Hepatocyte (in vitro differentiated cells): ENCODE results near the gene ADGRE3. TPM values are rescaled to one million over a fixed set of nuclear protein-coding genes. Genes with fewer than 3 reads are reported as not detected.

Source experiments
- DNase-seq: peaks from one replicate; pipeline ENCODE4 v3.0.0-alpha.2; 2016; ENCODE audit warnings: low spot score
- H2AFZ ChIP-seq: fragments of 200-600 bp; sonication (generic); 2 replicates; pipeline ENCODE4 v1.6.0; 2016; ENCODE audit warnings: antibody characterized with exemption, mild to moderate bottlenecking
- H3K27ac ChIP-seq: fragments of 200-600 bp; sonication (generic); 2 replicates; pipeline ENCODE4 v1.5.1; 2016; ENCODE audit warnings: mild to moderate bottlenecking
- H3K27me3 ChIP-seq: fragments of 200-600 bp; sonication (generic); 2 replicates; pipeline ENCODE4 v1.6.1; 2016
- H3K36me3 ChIP-seq: fragments of 200-600 bp; sonication (generic); replicated peaks from 2 replicates; pipeline ENCODE4 v1.5.1; 2016; ENCODE audit warnings: low read depth; ENCODE audit not compliant: insufficient read depth
- H3K4me1 ChIP-seq: fragments of 200-600 bp; sonication (generic); 2 replicates; pipeline ENCODE4 v1.5.1; 2016; ENCODE audit warnings: mild to moderate bottlenecking, moderate library complexity; ENCODE audit not compliant: insufficient read depth
- H3K4me2 ChIP-seq: fragments of 200-600 bp; sonication (generic); 2 replicates; pipeline ENCODE4 v1.6.0; 2016
- H3K4me3 ChIP-seq: fragments of 200-600 bp; sonication (generic); 2 replicates; pipeline ENCODE4 v1.5.1; 2016; ENCODE audit warnings: mild to moderate bottlenecking
- H3K79me2 ChIP-seq: fragments of 200-600 bp; sonication (generic); 2 replicates; pipeline ENCODE4 v1.6.0; 2017; ENCODE audit warnings: mild to moderate bottlenecking
- H3K9me2 ChIP-seq: fragments of 200-600 bp; sonication (generic); replicated peaks from 2 replicates; pipeline ENCODE4 v1.6.0; 2017; ENCODE audit warnings: mild to moderate bottlenecking; ENCODE audit not compliant: insufficient read depth
- H3K9me3 ChIP-seq: fragments of 200-600 bp; sonication (generic); 2 replicates; pipeline ENCODE4 v1.5.1; 2016; ENCODE audit warnings: low read depth, mild to moderate bottlenecking
- H4K20me1 ChIP-seq: fragments of 200-600 bp; sonication (generic); 2 replicates; pipeline ENCODE4 v1.6.0; 2016; ENCODE audit warnings: mild to moderate bottlenecking; ENCODE audit not compliant: insufficient read depth, poor library complexity, severe bottlenecking
- CTCF ChIP-seq: fragments of 200-600 bp; sonication (generic); IDR thresholded peaks from 2 replicates; pipeline ENCODE4 v1.5.1; 2016; ENCODE audit warnings: antibody characterized with exemption, mild to moderate bottlenecking; ENCODE audit not compliant: poor library complexity
- EZH2 ChIP-seq: fragments of 200-600 bp; sonication (generic); IDR thresholded peaks from 2 replicates; pipeline ENCODE4 v1.6.1; 2016; ENCODE audit warnings: antibody characterized with exemption, mild to moderate bottlenecking, borderline replicate concordance
- EZH2phosphoT487 ChIP-seq: fragments of 200-600 bp; sonication (generic); IDR thresholded peaks from one replicate; pipeline ENCODE4 v1.6.1; 2018; ENCODE audit warnings: antibody characterized with exemption, mild to moderate bottlenecking, low read depth, moderate library complexity; ENCODE audit not compliant: unreplicated experiment, severe bottlenecking
- WGBS: methylation state at CpG from one replicate; pipeline ENCODE4 v1.1.6; 2016; ENCODE audit warnings: low lambda C conversion rate; ENCODE audit errors: missing lambda C conversion rate; 5-methylcytosine and 5-hydroxymethylcytosine counted together
- polyA plus RNA-seq: library from polyadenylated mRNA; unstranded; fragments of >200 nt; fragmentation: Nextera tagmentation; extraction: Ambion mirVana; gene quantifications from 2 replicates; pipeline ENCODE4 v1.2.1, GENCODE V29; 2016
- total RNA-seq: library from RNA; depleted of rRNA; stranded (reverse); fragments of >200 nt; gene quantifications from 2 replicates; pipeline ENCODE4 v1.2.3, GENCODE V29; 2014

The ADGRE3 gene
- total and polyA plus RNA-seq, 2 experiments from 2014 or later: not detected

DNA sequence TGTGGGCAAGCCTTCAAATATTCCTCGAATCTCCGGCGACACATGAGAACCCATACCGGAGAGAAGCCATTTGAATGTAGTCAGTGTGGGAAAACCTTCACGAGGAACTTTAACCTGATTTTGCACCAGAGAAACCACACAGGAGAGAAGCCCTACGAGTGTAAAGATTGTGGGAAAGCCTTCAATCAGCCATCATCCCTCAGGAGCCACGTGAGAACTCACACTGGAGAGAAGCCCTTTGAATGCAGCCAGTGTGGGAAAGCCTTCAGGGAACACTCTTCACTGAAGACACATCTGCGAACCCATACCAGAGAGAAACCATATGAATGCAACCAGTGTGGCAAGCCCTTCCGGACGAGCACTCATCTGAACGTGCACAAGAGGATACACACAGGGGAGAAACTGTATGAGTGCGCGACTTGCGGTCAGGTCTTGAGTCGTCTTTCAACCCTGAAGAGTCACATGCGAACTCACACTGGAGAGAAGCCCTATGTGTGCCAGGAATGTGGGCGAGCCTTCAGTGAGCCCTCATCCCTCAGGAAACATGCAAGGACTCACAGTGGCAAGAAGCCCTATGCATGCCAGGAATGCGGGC lies 44.0 kb upstream of the ADGRE3 start:
- Histone ChIP-seq H3K4me2 (no peak overlapping the region), H2AFZ (no peak overlapping the region), H4K20me1 (no peaks in the 10 kb centered on the region), H3K9me2 (no peaks in the 10 kb centered on the region), H3K27me3 (no peaks in the 10 kb centered on the region), H3K27ac (no peak overlapping the region), H3K4me1 (no peaks in the 10 kb centered on the region), H3K9me3 (peaks cover 47% of the 10 kb centered on the region), H3K4me3 (no peak overlapping the region), H3K79me2 (no peaks in the 10 kb centered on the region), H3K36me3 (peaks cover 21% of the 10 kb centered on the region)
- DNase-seq: no peak
- WGBS: 95% methylated on average over 18 of the region's 18 CpGs
- no peak for TF ChIP-seq CTCF
- TF ChIP-seq EZH2phosphoT487: no peak
- TF ChIP-seq EZH2: no peak

- Histone ChIP-seq H3K4me2 (no peak overlapping the region), H3K27me3 (no peaks in the 10 kb centered on the region), H2AFZ (no peak overlapping the region), H3K36me3 (peaks cover 21% of the 10 kb centered on the region), H3K4me1 (no peaks in the 10 kb centered on the region), H3K79me2 (no peaks in the 10 kb centered on the region), H3K27ac (no peak overlapping the region), H3K9me2 (no peaks in the 10 kb centered on the region), H4K20me1 (no peaks in the 10 kb centered on the region), H3K4me3 (no peak overlapping the region), H3K9me3 (peaks cover 35% of the 10 kb centered on the region)
- WGBS: 97% methylated on average over 4 of the region's 4 CpGs
- no peak for TF ChIP-seq EZH2
- no peak for TF ChIP-seq EZH2phosphoT487
- no peak for TF ChIP-seq CTCF
- no peak for DNase-seq
Observed at GRCh38 chr19:14715841-14716240, 41.2 kb upstream of the ADGRE3 start.

DNA sequence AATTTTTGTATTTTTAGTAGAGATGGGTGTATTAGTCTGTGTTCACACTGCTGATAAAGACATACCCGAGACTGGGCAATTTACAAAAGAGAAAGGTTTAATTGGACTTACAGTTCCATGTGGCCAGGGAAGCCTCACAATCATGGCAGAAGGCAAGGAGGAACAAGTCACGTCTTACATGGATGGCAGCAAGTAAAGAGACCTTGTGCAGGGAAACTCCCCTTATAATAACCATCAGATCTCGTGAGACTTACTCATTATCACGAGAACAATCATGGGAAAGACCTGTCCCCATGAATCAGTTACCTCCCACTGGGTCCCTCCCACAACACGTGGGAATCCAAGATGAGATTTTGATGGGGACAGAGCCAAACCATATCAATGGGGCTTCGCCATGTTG lies 29.8 kb upstream of the ADGRE3 start:
- Histone ChIP-seq H3K4me1 (no peaks in the 10 kb centered on the region), H3K4me3 (no peak overlapping the region), H3K9me2 (no peaks in the 10 kb centered on the region), H3K27me3 (no peaks in the 10 kb centered on the region), H3K27ac (no peak overlapping the region), H3K9me3 (no peaks in the 10 kb centered on the region), H3K79me2 (no peaks in the 10 kb centered on the region), H2AFZ (no peak overlapping the region), H3K4me2 (no peak overlapping the region), H3K36me3 (no peaks in the 10 kb centered on the region), H4K20me1 (no peaks in the 10 kb centered on the region)
- no peak for TF ChIP-seq EZH2
- TF ChIP-seq CTCF: no peak
- no peak for TF ChIP-seq EZH2phosphoT487
- WGBS: 92% methylated on average over 6 of the region's 6 CpGs
- no peak for DNase-seq
